ENCODE results near the gene GPR25. TPM values are rescaled to one million over a fixed set of nuclear protein-coding genes. Genes with fewer than 3 reads are reported as not detected.

Gene GPR25
- total RNA-seq, 1 experiment from 2014 or later = not detected

DNA sequence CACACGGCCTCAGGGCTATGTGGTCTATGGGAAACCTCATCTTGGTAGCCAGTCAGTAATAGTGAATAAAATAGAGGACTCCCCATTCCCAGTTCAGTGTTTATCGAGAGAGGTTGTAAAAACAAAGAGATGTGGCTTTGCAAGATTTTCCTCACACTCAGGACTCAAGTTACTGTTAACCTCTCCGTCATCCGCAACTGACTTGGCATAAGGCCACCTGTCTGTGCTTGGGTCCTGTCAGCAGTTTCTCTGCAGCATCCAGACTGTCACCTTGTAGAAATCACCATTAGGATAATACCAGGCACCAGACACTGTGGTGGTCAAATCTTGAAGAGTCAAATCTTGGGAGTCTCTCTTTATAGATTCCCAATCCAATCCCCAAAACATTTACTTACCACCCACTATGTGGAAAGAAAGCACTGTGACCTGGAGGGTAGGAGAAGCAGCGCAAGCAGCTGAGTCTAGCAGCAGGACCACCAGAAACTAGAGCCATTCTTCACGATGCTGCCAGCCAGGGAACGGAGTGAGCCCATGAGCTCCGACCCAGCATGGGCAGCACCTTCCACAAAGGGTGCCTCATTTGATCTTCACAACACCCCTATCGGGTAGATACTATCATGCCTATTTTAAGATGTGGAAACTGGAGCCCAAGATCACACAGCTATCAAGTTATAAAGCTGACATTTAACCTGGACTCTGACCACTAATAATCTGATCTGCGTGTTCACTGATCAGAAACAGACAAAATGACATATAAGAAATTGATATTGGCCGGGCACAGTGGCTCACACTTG is 5.6 kb upstream of the GPR25 start:
- H3K4me3 ChIP-seq (replicated peaks in 1 of 2; ENCODE audit: low read depth in 1 of 2, low read length in 2 of 2) = no peak overlapping the region
- no peaks in the 10 kb centered on the region for H3K9me3 ChIP-seq (ENCODE audit: control insufficient read depth in 1 of 2, insufficient read depth in 1 of 2, low read depth in 1 of 2, low read length in 2 of 2)
- BruUV-seq (replicated peaks) = no TSS peak
- no peaks in the 10 kb centered on the region for H4K20me1 ChIP-seq (ENCODE audit: insufficient read depth)
- H3K27me3 ChIP-seq (ENCODE audit: insufficient read depth, low read length) = no peaks in the 10 kb centered on the region
- DNase-seq (ENCODE audit: low read depth, low spot score) (no peak), ATAC-seq (0 out of 2 replicates have a peak, but pooled peaks have one; percentile 37)
- H3K4me2 ChIP-seq (ENCODE audit: low read length) = no peak overlapping the region
- ChIA-PET POLR2A (interaction anchor here (1.3 kb wide), 1 partner anchor 30 kb away, joined by 5 read pairs; no protein-coding TSS in a partner anchor), RAD21 (ENCODE audit: low non-redundant PET in 1 of 2, low total read pairs in 2 of 2, uncharacterized antibody in 2 of 2, unreplicated experiment in 2 of 2) (no interaction called here), CTCF (interaction anchor here (1.1 kb wide), 1 partner anchor 245 kb away, joined by 6 read pairs; no protein-coding TSS in a partner anchor)
- no peaks in the 10 kb centered on the region for H3K9me2 ChIP-seq (ENCODE audit: insufficient read depth)
- no peak for TF ChIP-seq SP1 (IDR thresholded peaks at IDR 0.05; ENCODE audit: low read depth)
- TF ChIP-seq JUND (IDR thresholded peaks at IDR 0.05) = no peak
- no peak for TF ChIP-seq CEBPB (IDR thresholded peaks at IDR 0.05; ENCODE audit: low read depth)
- TF ChIP-seq CBX3 (IDR thresholded peaks at IDR 0.05; ENCODE audit: low read depth) = no peak
- no peak for TF ChIP-seq FOSL1 (IDR thresholded peaks at IDR 0.05; ENCODE audit: low read depth)
- TF ChIP-seq, protein P1, sequence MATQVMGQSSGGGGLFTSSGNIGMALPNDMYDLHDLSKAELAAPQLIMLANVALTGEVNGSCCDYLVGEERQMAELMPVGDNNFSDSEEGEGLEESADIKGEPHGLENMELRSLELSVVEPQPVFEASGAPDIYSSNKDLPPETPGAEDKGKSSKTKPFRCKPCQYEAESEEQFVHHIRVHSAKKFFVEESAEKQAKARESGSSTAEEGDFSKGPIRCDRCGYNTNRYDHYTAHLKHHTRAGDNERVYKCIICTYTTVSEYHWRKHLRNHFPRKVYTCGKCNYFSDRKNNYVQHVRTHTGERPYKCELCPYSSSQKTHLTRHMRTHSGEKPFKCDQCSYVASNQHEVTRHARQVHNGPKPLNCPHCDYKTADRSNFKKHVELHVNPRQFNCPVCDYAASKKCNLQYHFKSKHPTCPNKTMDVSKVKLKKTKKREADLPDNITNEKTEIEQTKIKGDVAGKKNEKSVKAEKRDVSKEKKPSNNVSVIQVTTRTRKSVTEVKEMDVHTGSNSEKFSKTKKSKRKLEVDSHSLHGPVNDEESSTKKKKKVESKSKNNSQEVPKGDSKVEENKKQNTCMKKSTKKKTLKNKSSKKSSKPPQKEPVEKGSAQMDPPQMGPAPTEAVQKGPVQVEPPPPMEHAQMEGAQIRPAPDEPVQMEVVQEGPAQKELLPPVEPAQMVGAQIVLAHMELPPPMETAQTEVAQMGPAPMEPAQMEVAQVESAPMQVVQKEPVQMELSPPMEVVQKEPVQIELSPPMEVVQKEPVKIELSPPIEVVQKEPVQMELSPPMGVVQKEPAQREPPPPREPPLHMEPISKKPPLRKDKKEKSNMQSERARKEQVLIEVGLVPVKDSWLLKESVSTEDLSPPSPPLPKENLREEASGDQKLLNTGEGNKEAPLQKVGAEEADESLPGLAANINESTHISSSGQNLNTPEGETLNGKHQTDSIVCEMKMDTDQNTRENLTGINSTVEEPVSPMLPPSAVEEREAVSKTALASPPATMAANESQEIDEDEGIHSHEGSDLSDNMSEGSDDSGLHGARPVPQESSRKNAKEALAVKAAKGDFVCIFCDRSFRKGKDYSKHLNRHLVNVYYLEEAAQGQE (IDR thresholded peaks at IDR 0.05; ENCODE audit: low read depth) = no peak
- H3K79me2 ChIP-seq (ENCODE audit: insufficient read depth, low read length) = no peaks in the 10 kb centered on the region
- H2AFZ ChIP-seq (ENCODE audit: low read depth, low read length, poor library complexity, severe bottlenecking) = no peak overlapping the region
- peaks cover 0 to 4% of the 10 kb centered on the region in 2 experiments; a peak in 1 of 4 replicates for H3K36me3 ChIP-seq (ENCODE audit: control insufficient read depth in 1 of 2, insufficient read depth in 2 of 2, low read length in 2 of 2)
- intact Hi-C loops (cut with micrococcal nuclease) = no loop called here
- no peaks in the 10 kb centered on the region for H3K4me1 ChIP-seq (ENCODE audit: control insufficient read depth in 1 of 2, insufficient read depth in 2 of 2, low read length in 2 of 2)
- no peak overlapping the region for H3K27ac ChIP-seq (ENCODE audit: low read depth, low read length)
- H3K9ac ChIP-seq (ENCODE audit: low read length) = no peak overlapping the region

Data from HCT116 (cell line).